Activated naive CD4-positive, alpha-beta T cell treated with anti-CD3 and anti-CD28 coated beads for 36 hours (primary cell): ENCODE results near the gene IVD. TPM values are rescaled to one million over a fixed set of nuclear protein-coding genes. Genes with fewer than 3 reads are reported as not detected.

Experiments used
- CTCF ChIA-PET: fragments of 350-600 bp; sonication (Branson Sonifier 250); formaldehyde crosslinking; loops from one replicate; lab custom pipeline; 2021; ENCODE audit warnings: antibody characterized with exemption; lab: Charles Lee
- DNase-seq: peaks from one replicate; pipeline ENCODE4 v3.0.0-alpha.2; 2020
- H3K27ac Mint-ChIP-seq: one replicate; pipeline ENCODE4 v1.8.0; 2021; ENCODE audit warnings: mild to moderate bottlenecking, mixed read lengths
- H3K27me3 Mint-ChIP-seq: one replicate; pipeline ENCODE4 v1.8.0; 2021; ENCODE audit warnings: low read depth, mixed read lengths
- H3K36me3 Mint-ChIP-seq: one replicate; pipeline ENCODE4 v1.8.0; 2021; ENCODE audit warnings: low read depth, mixed read lengths
- H3K4me1 Mint-ChIP-seq: one replicate; pipeline ENCODE4 v1.8.0; 2021; ENCODE audit warnings: low read depth, mixed read lengths
- H3K4me3 Mint-ChIP-seq: one replicate; pipeline ENCODE4 v1.8.0; 2021; ENCODE audit warnings: mild to moderate bottlenecking, moderate library complexity, mixed read lengths
- H3K9me3 Mint-ChIP-seq: one replicate; pipeline ENCODE4 v1.8.0; 2021; ENCODE audit warnings: mixed read lengths
- intact Hi-C: fragments of 100-400 bp; cut with micrococcal nuclease; formaldehyde crosslinking; loops from one replicate; pipeline ENCODE4 v1.15.1; 2023
- total RNA-seq, 2 experiments: library from RNA; stranded (reverse); gene quantifications; one replicate each; pipeline ENCODE4 v1.2.3, GENCODE V29; 2021

The IVD gene
- total RNA-seq, 2 experiments from 2014 or later = 33.1 to 34.1 TPM

- Mint-ChIP-seq H3K27me3 (peaks cover 40% of the 10 kb centered on the region), H3K9me3 (no peaks in the 10 kb centered on the region), H3K36me3 (no peaks in the 10 kb centered on the region), H3K4me3 (peak overlapping the region; percentile 46), H3K4me1 (peaks cover 31% of the 10 kb centered on the region), H3K27ac (no peak overlapping the region)
- intact Hi-C loops = no loop called here
- CTCF ChIA-PET = interaction anchor here (1.0 kb wide), 1 partner anchor 10 kb away, joined by 3 read pairs; no protein-coding TSS in a partner anchor
- DNase-seq = peak; percentile 27
Measured at GRCh38 chr15:40436116-40436891, 30.7 kb downstream of the IVD start.

GRCh38 chr15:40436892-40437751 is 31.5 kb downstream of the IVD start:
- CTCF ChIA-PET = no interaction called here

GRCh38 chr15:40437752-40438687 is 32.4 kb downstream of the IVD start:
- no peak overlapping the region for H3K4me3 Mint-ChIP-seq
- H3K4me1 Mint-ChIP-seq = peaks cover 39% of the 10 kb centered on the region
- H3K36me3 Mint-ChIP-seq = no peaks in the 10 kb centered on the region
- CTCF ChIA-PET = interaction anchor here (2.7 kb wide), 1 partner anchor 16 kb away, joined by 9 read pairs; no protein-coding TSS in a partner anchor
- H3K27ac Mint-ChIP-seq = no peak overlapping the region
- intact Hi-C loops = no loop called here
- no peak for DNase-seq
- no peaks in the 10 kb centered on the region for H3K9me3 Mint-ChIP-seq
- H3K27me3 Mint-ChIP-seq = peaks cover 40% of the 10 kb centered on the region

More at GRCh38 chr15:40436892-40437751, 31.5 kb downstream of the IVD start:
- Mint-ChIP-seq H3K4me1 (peaks cover 31% of the 10 kb centered on the region), H3K4me3 (no peak overlapping the region), H3K27me3 (peaks cover 40% of the 10 kb centered on the region), H3K9me3 (no peaks in the 10 kb centered on the region), H3K27ac (no peak overlapping the region), H3K36me3 (no peaks in the 10 kb centered on the region)
- DNase-seq = no peak
- intact Hi-C loops = no loop called here

- intact Hi-C loops = no loop called here
- H3K9me3 Mint-ChIP-seq = no peaks in the 10 kb centered on the region
- no peaks in the 10 kb centered on the region for H3K36me3 Mint-ChIP-seq
- H3K4me3 Mint-ChIP-seq = no peak overlapping the region
- H3K4me1 Mint-ChIP-seq = peaks cover 45% of the 10 kb centered on the region
- no peak overlapping the region for H3K27ac Mint-ChIP-seq
- H3K27me3 Mint-ChIP-seq = peaks cover 40% of the 10 kb centered on the region
- CTCF ChIA-PET = interaction anchor here (1.2 to 2.7 kb wide), 2 partner anchors 17 to 94 kb away, joined by 4 to 9 read pairs; no protein-coding TSS in a partner anchor
- no peak for DNase-seq
Measured at GRCh38 chr15:40438712-40439111, 33.1 kb downstream of the IVD start.

- intact Hi-C loops = no loop called here
- H3K27ac Mint-ChIP-seq = no peak overlapping the region
- no peaks in the 10 kb centered on the region for H3K9me3 Mint-ChIP-seq
- CTCF ChIA-PET = interaction anchor here (0.9 to 2.7 kb wide), 5 partner anchors 14 to 129 kb away, joined by 3 to 9 read pairs (median 4); partner anchors contain the start of gene RPUSD2
- H3K36me3 Mint-ChIP-seq = no peaks in the 10 kb centered on the region
- DNase-seq = no peak
- H3K27me3 Mint-ChIP-seq = peaks cover 40% of the 10 kb centered on the region
- peaks cover 53% of the 10 kb centered on the region for H3K4me1 Mint-ChIP-seq
- H3K4me3 Mint-ChIP-seq = peak overlapping the region; percentile 88
Measured at GRCh38 chr15:40439461-40439959, 33.9 kb downstream of the IVD start.

- intact Hi-C loops = loop anchor here (1.0 to 2.0 kb wide), 2 partner anchors 53 to 155 kb away; partner anchors contain the start of gene KNL1
- Mint-ChIP-seq H3K4me3 (peak overlapping the region; percentile 88), H3K27me3 (peaks cover 40% of the 10 kb centered on the region), H3K27ac (no peak overlapping the region), H3K36me3 (no peaks in the 10 kb centered on the region), H3K9me3 (no peaks in the 10 kb centered on the region), H3K4me1 (peaks cover 58% of the 10 kb centered on the region)
- CTCF ChIA-PET = interaction anchor here (0.7 to 2.7 kb wide), 8 partner anchors 9 to 331 kb away, joined by 3 to 9 read pairs (median 4); partner anchors contain the start of gene RPUSD2
- peak; percentile 36 for DNase-seq
Measured at GRCh38 chr15:40439960-40440742, 34.6 kb downstream of the IVD start.

- CTCF ChIA-PET = interaction anchor here (1.0 to 2.7 kb wide), 9 partner anchors 8 to 162 kb away, joined by 3 to 9 read pairs (median 4); partner anchors contain the start of gene RPUSD2
- H3K4me3 Mint-ChIP-seq = peak within 1 kb of the TSS; percentile 88
- no peaks in the 10 kb centered on the region for H3K36me3 Mint-ChIP-seq
- peaks cover 36% of the 10 kb centered on the region for H3K27me3 Mint-ChIP-seq
- peak within 1 kb of the TSS; percentile 54 for H3K27ac Mint-ChIP-seq
- H3K4me1 Mint-ChIP-seq = peaks cover 60% of the 10 kb centered on the region
- peak; percentile 96 for DNase-seq
- intact Hi-C loops = loop anchor here (1.0 to 2.0 kb wide), 2 partner anchors 52 to 154 kb away; partner anchors contain the start of gene KNL1
- no peaks in the 10 kb centered on the region for H3K9me3 Mint-ChIP-seq
Measured at GRCh38 chr15:40440743-40441564, 35.4 kb downstream of the IVD start, which contains the start of gene BAHD1. TSS of gene BAHD1 (plus strand) at chr15:40440953. CDS start at chr15:40458465, 17,512 bp downstream.

- Mint-ChIP-seq H3K27me3 (peaks cover 32% of the 10 kb centered on the region), H3K4me1 (peaks cover 58% of the 10 kb centered on the region), H3K4me3 (peak overlapping the region; percentile 84), H3K36me3 (no peaks in the 10 kb centered on the region), H3K27ac (peak overlapping the region; percentile 54), H3K9me3 (no peaks in the 10 kb centered on the region)
- intact Hi-C loops = loop anchor here (1.0 to 2.0 kb wide), 5 partner anchors 10 to 153 kb away; partner anchors contain the start of genes CCDC32, CHST14 and KNL1
- CTCF ChIA-PET = interaction anchor here (0.7 to 2.6 kb wide), 11 partner anchors 8 to 163 kb away, joined by 3 to 21 read pairs (median 4); partner anchors contain the start of gene CHST14
- peak; percentile 40 for DNase-seq
Measured at GRCh38 chr15:40441565-40442531, 36.3 kb downstream of the IVD start.

- no peaks in the 10 kb centered on the region for H3K36me3 Mint-ChIP-seq
- no peak overlapping the region for H3K4me3 Mint-ChIP-seq
- intact Hi-C loops = loop anchor here (2.0 kb wide), 2 partner anchors 28 to 122 kb away; partner anchors contain the start of genes CCDC32 and CHST14
- CTCF ChIA-PET = interaction anchor here (0.6 to 2.6 kb wide), 10 partner anchors 11 to 390 kb away, joined by 3 to 21 read pairs (median 4); partner anchors contain the start of genes CHST14 and INAFM2
- no peak overlapping the region for H3K27ac Mint-ChIP-seq
- no peak for DNase-seq
- peaks cover 51% of the 10 kb centered on the region for H3K4me1 Mint-ChIP-seq
- no peaks in the 10 kb centered on the region for H3K9me3 Mint-ChIP-seq
- peaks cover 20% of the 10 kb centered on the region for H3K27me3 Mint-ChIP-seq
Measured at GRCh38 chr15:40443255-40443654, 37.7 kb downstream of the IVD start.
